ENCODE measurements around the gene PAX3. TPM values are rescaled to one million over a fixed set of nuclear protein-coding genes. Genes with fewer than 3 reads are reported as not detected.

The PAX3 gene
- total RNA-seq, 1 experiment from 2014 or later = 18.3 TPM

DNA sequence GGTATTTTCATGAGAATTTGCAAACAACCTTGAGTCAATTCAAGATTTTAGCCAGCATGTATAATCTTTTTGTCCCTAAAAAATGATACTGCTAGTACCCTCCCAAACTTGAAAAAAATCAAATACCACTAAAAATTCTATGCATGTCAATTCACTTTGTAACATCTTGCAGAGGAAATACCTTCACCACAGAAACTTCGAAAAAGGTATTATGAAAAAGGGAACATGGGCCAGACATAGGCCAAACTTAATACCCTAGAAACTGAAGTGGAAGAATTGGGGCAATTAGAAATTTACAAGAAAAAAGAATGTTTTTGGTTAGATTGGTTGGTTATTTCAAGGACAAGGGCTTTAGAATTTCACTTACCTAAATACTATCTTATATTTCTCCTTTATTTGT, 48.5 kb downstream of the PAX3 start:
- in situ Hi-C loops (cut with HindIII; ENCODE audit: low pct_unique_long_range_greater_than_20kb, low sequenced_read_pairs) = no loop called here

DNA sequence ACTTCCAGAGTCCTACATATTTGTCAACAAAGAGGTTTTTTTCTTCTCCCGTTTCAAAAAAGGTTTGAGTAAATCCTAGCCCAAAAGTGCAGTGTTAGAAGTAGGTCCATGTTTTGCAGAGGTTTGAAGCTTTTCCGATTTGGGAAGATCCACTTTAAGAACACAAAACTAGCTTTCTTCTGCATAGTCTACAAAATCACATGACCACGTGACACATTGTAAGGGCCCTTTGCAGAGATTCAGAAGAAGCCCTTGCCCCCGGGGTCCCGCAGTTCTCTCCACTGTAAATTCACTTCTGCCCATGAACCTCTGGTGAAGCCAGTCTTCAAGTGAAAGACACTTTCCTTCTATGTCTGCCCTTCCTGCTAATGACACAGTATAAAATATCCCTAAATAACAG, 49.4 kb downstream of the PAX3 start:
- peak; percentile 77 for DNase-seq (ENCODE audit: low read depth, low spot score)
- in situ Hi-C loops (cut with HindIII; ENCODE audit: low pct_unique_long_range_greater_than_20kb, low sequenced_read_pairs) = no loop called here

More for the DNA sequence above, 48.5 kb downstream of the PAX3 start:
- DNase-seq (ENCODE audit: low read depth, low spot score) = no peak

DNA sequence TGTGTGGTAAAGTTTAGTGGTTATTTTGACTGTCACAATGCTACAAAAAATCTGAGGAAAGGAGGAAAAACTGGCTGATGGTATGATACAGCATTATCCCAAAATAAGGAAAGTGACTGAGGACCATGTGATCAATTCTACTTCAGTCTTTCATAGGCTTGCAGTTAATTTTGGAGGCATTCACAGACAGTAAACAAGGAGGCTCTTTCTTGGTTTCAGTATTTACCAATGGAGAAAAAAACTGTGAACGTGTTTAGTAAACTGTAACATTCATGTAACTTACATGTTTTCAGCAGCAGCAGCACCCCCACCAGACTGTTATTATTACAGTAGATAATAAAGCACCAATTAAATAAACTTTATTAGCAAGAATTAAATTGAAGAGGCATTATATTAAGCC, 50.0 kb downstream of the PAX3 start:
- DNase-seq (ENCODE audit: low read depth, low spot score) = peak; percentile 81
- in situ Hi-C loops (cut with HindIII; ENCODE audit: low pct_unique_long_range_greater_than_20kb, low sequenced_read_pairs) = no loop called here

DNA sequence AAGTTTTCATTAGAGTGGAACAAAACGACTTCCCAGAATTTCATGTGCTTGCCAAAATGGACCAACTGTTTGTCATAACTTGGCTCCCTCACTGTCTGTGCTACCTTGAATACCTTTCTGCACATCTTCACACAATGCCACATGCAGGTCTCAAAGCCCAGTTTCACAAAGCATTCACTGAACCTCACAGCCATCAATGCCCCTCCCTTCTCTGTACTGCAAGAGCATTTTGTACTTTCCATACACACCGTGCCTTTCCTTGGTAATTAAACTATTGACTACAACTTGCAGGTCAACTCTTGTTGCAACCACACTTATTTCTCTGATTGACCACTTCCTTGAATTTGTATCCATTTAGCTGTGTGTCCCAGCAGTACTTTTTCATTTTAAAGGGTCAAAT, 50.5 kb downstream of the PAX3 start:
- in situ Hi-C loops (cut with HindIII; ENCODE audit: low pct_unique_long_range_greater_than_20kb, low sequenced_read_pairs) = no loop called here
- peak; percentile 27 for DNase-seq (ENCODE audit: low read depth, low spot score)

DNA sequence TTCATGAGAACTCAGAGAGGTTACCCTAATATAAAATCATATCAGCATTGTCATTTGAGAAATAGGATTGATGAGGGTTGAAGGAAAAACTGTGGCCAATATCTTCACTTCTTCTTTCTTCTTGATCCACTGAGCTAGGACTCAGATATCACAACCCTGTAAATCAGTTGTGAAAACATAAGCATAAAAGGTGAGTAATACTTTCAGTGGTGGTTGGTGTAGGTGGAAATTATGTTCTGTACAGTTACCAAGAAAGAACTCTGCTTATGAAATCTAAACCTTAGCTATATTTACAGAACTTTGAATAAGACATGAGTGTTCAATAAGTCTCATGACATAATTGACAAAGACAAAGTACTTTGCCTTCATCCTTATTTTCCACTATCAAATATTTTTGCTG, 56.3 kb downstream of the PAX3 start:
- DNase-seq (ENCODE audit: low read depth, low spot score) = no peak
- in situ Hi-C loops (cut with HindIII; ENCODE audit: low pct_unique_long_range_greater_than_20kb, low sequenced_read_pairs) = no loop called here

DNA sequence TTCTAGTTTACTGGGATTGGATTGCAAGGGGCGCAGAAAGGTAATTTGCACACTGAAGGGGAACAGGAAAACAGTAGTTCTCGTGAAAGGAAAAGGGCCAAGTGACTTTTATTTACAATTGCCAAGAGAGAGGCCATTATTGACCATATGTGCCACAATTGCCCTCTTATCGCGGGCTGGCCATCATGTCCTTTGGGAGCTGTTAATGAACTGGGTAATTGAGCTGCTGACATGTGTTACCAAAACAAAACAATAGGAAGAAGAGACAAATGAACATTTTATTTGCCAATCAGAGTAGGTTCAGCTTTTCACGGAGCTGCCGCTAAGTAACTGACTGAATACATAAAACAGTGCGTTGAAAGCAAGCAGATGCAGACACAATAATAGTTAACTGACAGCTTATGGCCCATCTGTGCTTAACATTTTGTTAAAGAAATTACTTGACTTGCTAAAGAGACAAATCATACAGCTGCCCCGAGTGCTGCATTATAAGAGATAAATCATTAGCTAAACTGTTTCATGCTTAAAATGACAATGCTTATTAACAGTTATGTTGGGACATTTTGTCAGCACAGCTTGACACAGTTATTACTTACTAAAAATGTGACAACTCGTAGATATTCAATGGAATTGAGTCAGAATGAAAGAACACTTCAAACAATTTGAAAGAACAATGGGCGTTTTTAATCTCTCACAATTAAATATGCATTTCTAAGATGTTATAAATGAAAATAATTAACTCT, 57.5 kb downstream of the PAX3 start:
- DNase-seq (ENCODE audit: low read depth, low spot score) = no peak
- in situ Hi-C loops (cut with HindIII; ENCODE audit: low pct_unique_long_range_greater_than_20kb, low sequenced_read_pairs) = no loop called here

DNA sequence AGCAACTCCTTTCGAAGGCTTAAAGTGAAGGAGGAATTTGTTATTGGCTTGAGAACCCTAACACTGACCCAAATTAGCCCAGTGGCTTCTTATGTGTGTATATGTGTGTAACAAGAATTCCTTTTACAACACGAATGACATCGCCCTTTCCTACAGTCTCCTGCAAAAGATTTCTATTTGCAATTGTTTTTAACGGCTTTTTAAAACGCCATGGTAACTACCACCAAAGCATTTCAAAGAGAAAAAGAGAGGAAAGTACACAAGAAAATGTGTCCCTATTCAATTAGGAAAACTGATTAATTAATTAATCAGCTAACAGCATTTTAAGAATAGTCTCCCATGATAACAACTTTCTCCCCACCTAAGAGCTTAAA, 58.1 kb downstream of the PAX3 start:
- in situ Hi-C loops (cut with HindIII; ENCODE audit: low pct_unique_long_range_greater_than_20kb, low sequenced_read_pairs) = no loop called here
- no peak for DNase-seq (ENCODE audit: low read depth, low spot score)

DNA sequence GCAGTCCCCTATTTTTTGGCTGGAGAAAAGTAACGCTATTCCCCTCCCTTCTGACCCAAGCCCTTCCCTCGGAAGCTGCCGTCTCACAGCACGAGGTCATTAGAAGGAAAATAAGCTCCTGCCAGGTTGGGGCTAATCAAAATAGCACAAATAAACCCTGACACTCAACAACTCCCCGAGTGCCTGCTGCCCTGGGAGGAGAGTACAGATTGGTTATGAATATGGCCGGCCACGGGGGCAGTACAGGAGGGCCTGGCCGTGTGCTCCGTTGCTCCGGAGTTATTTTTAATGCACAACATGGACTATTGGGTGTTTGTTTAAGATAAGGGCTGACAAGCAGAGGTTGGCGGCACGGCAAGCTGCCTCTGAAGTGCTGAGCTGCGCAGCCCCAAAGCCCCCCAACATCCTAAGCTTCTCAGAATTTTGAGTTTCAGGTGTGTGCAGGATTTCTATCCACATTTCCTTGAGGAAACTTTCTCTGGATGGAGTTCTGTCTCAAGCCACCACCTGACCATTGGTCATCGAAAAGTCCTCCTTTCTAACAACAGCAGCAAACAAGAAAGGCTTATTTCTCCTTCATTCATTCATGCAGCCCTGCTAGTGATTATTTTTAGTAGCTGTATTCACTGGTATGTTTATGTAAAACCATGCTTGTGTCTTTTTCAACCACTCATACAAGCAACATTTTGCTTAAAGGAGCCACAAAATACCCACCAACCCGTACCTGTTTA, 58.7 kb downstream of the PAX3 start:
- no peak for DNase-seq (ENCODE audit: low read depth, low spot score)
- in situ Hi-C loops (cut with HindIII; ENCODE audit: low pct_unique_long_range_greater_than_20kb, low sequenced_read_pairs) = no loop called here

DNA sequence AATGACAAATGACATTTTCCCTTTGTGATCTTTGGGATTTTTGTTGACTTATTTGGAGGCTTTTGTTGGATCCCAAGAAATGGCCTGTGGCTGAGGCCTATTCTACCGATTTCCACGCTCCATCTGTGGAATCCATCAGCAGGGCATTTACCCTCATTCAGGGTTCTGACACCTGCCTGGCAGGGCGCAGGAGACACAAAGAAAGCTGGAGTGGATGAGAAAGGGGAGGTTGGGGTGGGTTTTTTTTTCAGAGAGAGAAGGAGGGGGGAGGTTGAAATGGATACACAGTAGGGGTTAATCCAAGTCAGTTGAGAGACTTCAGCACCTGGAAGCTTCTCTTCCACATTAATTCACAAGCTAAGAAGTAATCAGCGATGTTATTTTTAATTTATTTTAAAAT, 59.7 kb downstream of the PAX3 start:
- no peak for DNase-seq (ENCODE audit: low read depth, low spot score)
- in situ Hi-C loops (cut with HindIII; ENCODE audit: low pct_unique_long_range_greater_than_20kb, low sequenced_read_pairs) = no loop called here

DNA sequence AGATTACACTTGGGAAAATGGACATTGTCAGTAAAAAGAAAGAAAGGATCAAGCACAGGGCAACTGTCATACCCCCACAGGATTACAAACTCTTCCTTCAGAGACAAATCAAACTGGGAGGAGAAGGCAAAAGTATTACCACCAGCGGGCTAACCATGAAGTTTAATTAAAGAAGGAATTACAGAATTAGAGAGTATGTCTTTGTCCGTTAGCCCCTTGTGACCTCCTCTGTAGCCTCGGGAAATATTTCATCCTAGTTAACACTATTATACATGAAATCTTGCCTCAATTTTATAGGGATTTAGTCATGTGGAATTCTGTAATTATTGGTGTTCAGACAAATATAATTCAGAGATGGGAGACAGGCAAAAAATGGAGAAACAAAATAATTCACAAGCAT, 60.7 kb downstream of the PAX3 start:
- peak; percentile 54 for DNase-seq (ENCODE audit: low read depth, low spot score)
- in situ Hi-C loops (cut with HindIII; ENCODE audit: low pct_unique_long_range_greater_than_20kb, low sequenced_read_pairs) = no loop called here

DNA sequence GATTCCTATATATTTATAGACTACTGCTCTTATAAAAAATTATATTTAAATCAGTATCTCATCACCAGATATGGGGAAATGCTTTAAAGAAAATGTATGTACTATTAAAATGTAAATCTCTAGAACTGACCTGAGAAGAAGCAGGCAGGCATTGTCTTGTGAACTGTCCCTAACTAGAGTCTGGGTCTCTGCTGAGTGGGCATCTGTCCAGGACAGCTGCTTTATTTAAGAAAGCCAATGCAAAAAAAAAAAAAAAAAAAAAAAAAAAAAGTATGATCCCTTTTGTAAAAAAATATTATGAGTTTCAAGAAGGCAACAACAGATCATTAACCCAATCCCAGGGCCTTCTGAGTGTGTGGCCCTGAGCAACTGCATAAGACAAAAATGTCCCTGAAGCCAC, 66.0 kb downstream of the PAX3 start:
- no peak for DNase-seq (ENCODE audit: low read depth, low spot score)
- in situ Hi-C loops (cut with HindIII; ENCODE audit: low pct_unique_long_range_greater_than_20kb, low sequenced_read_pairs) = no loop called here

DNA sequence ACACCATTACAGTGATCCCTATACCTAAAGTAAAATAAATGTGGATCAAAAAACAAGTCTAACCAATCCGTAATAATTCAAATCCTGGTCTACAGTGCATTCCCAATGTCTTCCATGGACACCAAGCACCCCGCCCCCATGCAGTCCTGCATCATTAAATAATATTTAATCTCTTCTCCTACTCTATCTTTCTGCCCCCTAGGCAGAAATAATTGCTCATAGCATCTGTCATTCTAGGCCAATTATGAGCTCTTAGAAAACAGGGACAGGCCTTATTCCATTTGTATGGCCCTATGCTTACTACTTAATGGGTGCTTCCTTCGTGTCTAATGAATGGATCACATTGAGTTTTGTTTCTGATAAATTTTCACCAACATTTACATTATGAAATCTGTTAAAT, 66.4 kb downstream of the PAX3 start:
- in situ Hi-C loops (cut with HindIII; ENCODE audit: low pct_unique_long_range_greater_than_20kb, low sequenced_read_pairs) = no loop called here
- no peak for DNase-seq (ENCODE audit: low read depth, low spot score)

DNA sequence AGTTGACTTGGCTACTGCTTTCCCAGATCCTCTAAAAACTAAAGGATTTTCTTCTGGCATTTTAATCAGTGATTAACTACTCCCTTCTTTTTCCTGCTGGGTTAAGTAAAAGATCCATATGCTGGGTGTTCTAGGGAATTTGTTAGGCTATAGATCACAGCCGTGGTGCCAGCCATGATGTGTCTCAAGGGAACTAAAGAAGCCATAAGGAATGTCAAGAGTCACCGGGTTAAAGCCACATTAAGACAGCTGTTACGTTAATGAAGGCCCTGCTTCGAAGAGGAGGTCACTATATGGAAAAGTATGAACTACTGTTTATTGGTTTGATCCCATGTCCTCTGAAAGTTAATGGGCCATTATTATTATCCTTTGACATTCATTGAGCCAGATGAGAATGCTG, 70.7 kb downstream of the PAX3 start:
- no peak for DNase-seq (ENCODE audit: low read depth, low spot score)
- in situ Hi-C loops (cut with HindIII; ENCODE audit: low pct_unique_long_range_greater_than_20kb, low sequenced_read_pairs) = no loop called here

DNA sequence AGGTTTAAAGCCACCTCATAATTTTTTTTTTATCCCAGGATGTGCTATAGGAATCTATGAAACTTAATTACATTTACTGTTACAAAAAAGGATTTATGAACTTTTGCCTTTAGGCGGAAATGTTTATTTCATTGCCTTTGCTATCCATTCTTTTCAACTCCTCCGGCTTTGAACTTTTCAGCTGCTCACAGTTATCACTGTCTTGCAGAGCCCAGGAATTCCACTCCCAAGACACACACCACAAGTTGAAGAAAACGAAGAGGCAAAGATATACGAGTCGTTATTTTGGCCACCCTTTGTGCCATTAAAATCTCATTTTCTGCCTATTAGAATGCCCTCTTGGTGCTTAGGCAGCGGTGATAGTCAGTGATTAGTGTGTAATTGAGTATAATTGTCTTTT, 80.0 kb downstream of the PAX3 start:
- no peak for DNase-seq (ENCODE audit: low read depth, low spot score)
- in situ Hi-C loops (cut with HindIII; ENCODE audit: low pct_unique_long_range_greater_than_20kb, low sequenced_read_pairs) = no loop called here

DNA sequence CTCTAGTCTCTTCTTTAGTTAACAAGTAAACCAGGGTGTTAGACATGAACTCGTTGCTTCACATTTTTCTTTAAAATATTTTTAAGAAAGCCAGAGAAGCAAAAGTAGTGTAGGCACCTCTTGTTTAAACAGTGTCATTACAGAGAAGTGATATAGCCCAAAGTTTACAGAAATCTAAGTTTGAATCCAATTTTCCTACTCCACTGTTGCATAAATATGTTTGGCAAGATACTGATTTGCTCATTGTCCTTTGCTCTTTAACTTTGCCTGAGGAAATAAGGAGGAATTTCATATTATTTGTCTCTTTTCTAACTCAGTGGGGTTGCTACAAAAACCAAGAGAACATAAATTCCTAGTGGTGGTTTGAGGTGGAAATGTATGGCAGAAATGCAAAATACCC, 81.1 kb downstream of the PAX3 start:
- DNase-seq (ENCODE audit: low read depth, low spot score) = no peak
- in situ Hi-C loops (cut with HindIII; ENCODE audit: low pct_unique_long_range_greater_than_20kb, low sequenced_read_pairs) = no loop called here

DNA sequence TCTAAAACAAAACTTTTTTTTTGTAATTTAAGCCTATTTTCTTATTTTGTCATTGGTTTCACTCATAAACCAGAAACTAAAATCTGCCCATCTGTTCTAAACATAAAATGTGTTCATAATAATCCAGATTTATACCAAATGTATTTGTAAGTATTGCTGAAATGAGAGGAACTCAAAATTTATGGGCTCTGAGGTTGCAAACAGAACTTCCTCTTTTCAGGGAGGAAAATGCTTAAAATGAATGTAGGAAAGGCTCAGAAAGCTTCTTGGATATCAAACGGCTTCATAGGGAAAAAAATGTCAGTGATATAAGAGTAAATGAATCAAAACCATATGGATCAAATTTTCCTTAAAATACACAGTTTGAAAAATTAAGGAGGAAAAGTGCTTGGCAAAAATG, 83.9 kb downstream of the PAX3 start:
- in situ Hi-C loops (cut with HindIII; ENCODE audit: low pct_unique_long_range_greater_than_20kb, low sequenced_read_pairs) = no loop called here
- no peak for DNase-seq (ENCODE audit: low read depth, low spot score)

DNA sequence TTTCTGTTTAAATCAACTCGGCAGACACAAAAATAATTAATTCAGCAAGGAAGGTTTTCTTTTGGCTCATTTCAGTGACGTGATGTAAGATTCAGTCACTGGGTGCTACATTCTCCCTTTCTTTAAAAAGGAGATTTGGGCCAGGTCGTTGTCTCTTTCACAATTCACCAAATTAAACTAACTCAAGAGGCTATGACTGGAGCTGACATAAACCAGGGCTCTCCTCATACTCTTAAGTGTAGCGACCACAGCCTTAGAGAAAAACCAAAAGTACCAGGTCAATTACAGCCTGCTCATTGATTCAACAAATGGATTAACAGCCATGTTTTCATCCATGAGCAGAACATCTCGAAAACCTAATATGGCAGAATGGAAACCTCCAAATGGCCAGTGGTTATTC, 85.7 kb downstream of the PAX3 start:
- in situ Hi-C loops (cut with HindIII; ENCODE audit: low pct_unique_long_range_greater_than_20kb, low sequenced_read_pairs) = no loop called here
- no peak for DNase-seq (ENCODE audit: low read depth, low spot score)

DNA sequence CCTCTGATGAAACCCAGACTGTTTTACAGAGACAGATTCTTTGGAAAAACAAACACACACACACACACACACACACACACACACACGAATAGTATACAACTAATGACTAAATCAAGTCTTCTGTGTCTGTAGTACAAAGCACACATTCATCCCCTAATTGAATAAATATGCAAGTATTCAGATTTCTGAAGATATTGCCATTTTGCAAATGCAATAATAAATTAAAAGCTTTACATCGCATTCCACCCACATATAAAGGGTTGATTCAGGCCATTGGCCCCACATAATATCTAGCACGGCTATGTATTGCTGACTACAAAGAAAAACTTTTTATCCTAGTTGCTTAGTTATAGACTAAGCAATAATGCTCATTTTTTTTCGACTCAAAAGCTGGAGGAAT, 86.2 kb downstream of the PAX3 start:
- in situ Hi-C loops (cut with HindIII; ENCODE audit: low pct_unique_long_range_greater_than_20kb, low sequenced_read_pairs) = no loop called here
- DNase-seq (ENCODE audit: low read depth, low spot score) = no peak

DNA sequence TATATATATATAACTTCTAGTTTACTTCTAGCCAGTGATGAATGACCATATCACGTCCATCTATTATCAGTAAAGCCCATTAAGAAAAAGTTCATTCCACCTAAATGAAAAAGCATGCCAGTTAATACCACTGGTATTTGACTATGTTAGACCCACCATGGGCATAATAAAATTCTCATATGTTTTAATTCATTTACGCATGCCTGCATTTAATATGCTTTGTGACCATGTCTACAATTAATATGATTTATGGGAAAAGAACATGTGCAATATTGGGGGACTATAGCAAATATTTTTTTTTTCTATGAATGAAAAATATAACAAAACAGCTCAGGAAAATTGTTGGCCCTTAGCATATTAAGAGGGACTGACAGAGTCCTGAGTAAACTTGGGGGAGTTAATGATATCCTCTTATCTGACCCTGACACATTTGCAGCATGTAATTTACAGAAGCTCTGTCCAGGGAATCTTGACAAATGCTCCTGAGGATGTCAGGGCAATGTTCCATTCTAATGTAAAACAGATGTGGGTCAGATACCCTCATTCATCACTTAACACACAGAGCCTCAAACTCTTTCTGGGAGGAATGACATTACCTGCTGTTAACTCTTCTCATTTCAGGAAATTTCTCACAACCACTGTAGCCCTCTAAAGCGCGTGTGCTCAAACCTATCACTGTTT, 90.6 kb downstream of the PAX3 start:
- no peak for DNase-seq (ENCODE audit: low read depth, low spot score)
- in situ Hi-C loops (cut with HindIII; ENCODE audit: low pct_unique_long_range_greater_than_20kb, low sequenced_read_pairs) = no loop called here

Measured in SK-MEL-5 (cell line).